Ectodermal cell (in vitro differentiated cells): ENCODE results near the gene C19orf38.
A peak's percentile ranks its signal among the peaks of the same experiment; 100 is the strongest.
"Not testable (repeated sequence)": the region's sequence is repeated elsewhere in the genome, so short reads cannot be mapped to it uniquely, and the experiment has no call there.

ENCODE experiments used
- H3K27ac ChIP-seq: 2 replicates; pipeline ENCODE4 v1.7.0; 2013; ENCODE audit warnings: mild to moderate bottlenecking, low read depth, low read length; ENCODE audit not compliant: insufficient read depth, poor library complexity, severe bottlenecking
- H3K27me3 ChIP-seq: 2 replicates; pipeline ENCODE4 v1.7.0; 2013; ENCODE audit warnings: mild to moderate bottlenecking, low read length; ENCODE audit not compliant: insufficient read depth, control insufficient read depth, poor library complexity, severe bottlenecking
- H3K36me3 ChIP-seq: one replicate; pipeline ENCODE4 v1.7.0; 2013; ENCODE audit warnings: low read length; ENCODE audit not compliant: control insufficient read depth, insufficient read depth
- H3K4me1 ChIP-seq: one replicate; pipeline ENCODE4 v1.7.0; 2013; ENCODE audit warnings: low read length; ENCODE audit not compliant: control insufficient read depth, insufficient read depth
- H3K4me3 ChIP-seq: 2 replicates; pipeline ENCODE4 v1.7.0; 2013; ENCODE audit warnings: low read depth, low read length, control low read depth; ENCODE audit not compliant: insufficient read depth
- H3K9me3 ChIP-seq: 2 replicates; pipeline ENCODE4 v1.7.0; 2013; ENCODE audit warnings: mild to moderate bottlenecking, low read length, moderate library complexity; ENCODE audit not compliant: control insufficient read depth
- WGBS, 2 experiments: methylation state at CpG; one replicate each; pipeline ENCODE4 v1.1.7; 2013; ENCODE audit warnings: missing lambda C conversion rate in 2 of 2; 5-methylcytosine and 5-hydroxymethylcytosine counted together

C19orf38 gene

GRCh38 chr19:10852098-10852800 lies 4.0 kb downstream of the C19orf38 start:
- no peak overlapping the region for H3K4me3 ChIP-seq
- WGBS, 2 experiments, result 82 to 84% methylated on average over 7 of the region's 7 CpGs
- H3K27ac ChIP-seq, result no peak overlapping the region
- no peaks in the 10 kb centered on the region for H3K27me3 ChIP-seq
- no peaks in the 10 kb centered on the region for H3K4me1 ChIP-seq
- no peaks in the 10 kb centered on the region for H3K36me3 ChIP-seq
- H3K9me3 ChIP-seq, result no peaks in the 10 kb centered on the region

- H3K4me1 ChIP-seq, result no peaks in the 10 kb centered on the region
- 85 to 89% methylated on average over 7 of the region's 7 CpGs for WGBS, 2 experiments
Measured at GRCh38 chr19:10852941-10853340, 4.7 kb downstream of the C19orf38 start.

GRCh38 chr19:10854350-10855089 lies 6.3 kb downstream of the C19orf38 start:
- Histone ChIP-seq H3K9me3 (no peaks in the 10 kb centered on the region), H3K27me3 (no peaks in the 10 kb centered on the region), H3K4me1 (no peaks in the 10 kb centered on the region), H3K27ac (no peak overlapping the region), H3K36me3 (no peaks in the 10 kb centered on the region), H3K4me3 (no peak overlapping the region)
- 88 to 90% methylated on average over 7 of the region's 7 CpGs for WGBS, 2 experiments

More at GRCh38 chr19:10852941-10853340, 4.7 kb downstream of the C19orf38 start:
- Histone ChIP-seq H3K9me3 (no peaks in the 10 kb centered on the region), H3K4me3 (no peak overlapping the region), H3K27me3 (no peaks in the 10 kb centered on the region), H3K36me3 (no peaks in the 10 kb centered on the region), H3K27ac (no peak overlapping the region)

GRCh38 chr19:10855879-10856522 lies 7.8 kb downstream of the C19orf38 start:
- 73 to 78% methylated on average over 5 of the region's 5 CpGs for WGBS, 2 experiments
- Histone ChIP-seq H3K9me3 (no peaks in the 10 kb centered on the region), H3K27me3 (no peaks in the 10 kb centered on the region), H3K4me1 (no peaks in the 10 kb centered on the region), H3K27ac (no peak overlapping the region), H3K4me3 (no peak overlapping the region), H3K36me3 (no peaks in the 10 kb centered on the region)

GRCh38 chr19:10856899-10857298 lies 8.7 kb downstream of the C19orf38 start:
- H3K4me1 ChIP-seq, H3K4me3 ChIP-seq, H3K9me3 ChIP-seq, H3K27ac ChIP-seq, H3K36me3 ChIP-seq, H3K27me3 ChIP-seq: not testable (repeated sequence)
- WGBS, 2 experiments, result 89 to 100% methylated on average over 1 of the region's 1 CpG

- Histone ChIP-seq H3K36me3 (no peaks in the 10 kb centered on the region), H3K27me3 (no peaks in the 10 kb centered on the region), H3K4me1 (no peaks in the 10 kb centered on the region), H3K27ac (no peak overlapping the region), H3K9me3 (no peaks in the 10 kb centered on the region), H3K4me3 (no peak overlapping the region)
- WGBS, 2 experiments, result 33 to 46% methylated on average over 3 to 4 of the region's 4 CpGs
Measured at GRCh38 chr19:10858204-10858828, 10.1 kb downstream of the C19orf38 start.

- no peaks in the 10 kb centered on the region for H3K27me3 ChIP-seq
- no peaks in the 10 kb centered on the region for H3K4me1 ChIP-seq
- WGBS, 2 experiments, result 74 to 78% methylated on average over 7 of the region's 7 CpGs
- no peaks in the 10 kb centered on the region for H3K9me3 ChIP-seq
- H3K4me3 ChIP-seq, result no peak overlapping the region
- H3K36me3 ChIP-seq, result no peaks in the 10 kb centered on the region
- H3K27ac ChIP-seq, result no peak overlapping the region
Measured at GRCh38 chr19:10861103-10861651, 13.0 kb downstream of the C19orf38 start.

- H3K27ac ChIP-seq, result no peak overlapping the region
- no peaks in the 10 kb centered on the region for H3K4me1 ChIP-seq
- no peaks in the 10 kb centered on the region for H3K27me3 ChIP-seq
- no peaks in the 10 kb centered on the region for H3K36me3 ChIP-seq
- WGBS, 2 experiments, result 92 to 93% methylated on average over 6 of the region's 6 CpGs
- no peak overlapping the region for H3K4me3 ChIP-seq
- H3K9me3 ChIP-seq, result no peaks in the 10 kb centered on the region
Measured at GRCh38 chr19:10862561-10863106, 14.4 kb downstream of the C19orf38 start.

- Histone ChIP-seq H3K4me3 (no peak overlapping the region), H3K4me1 (no peaks in the 10 kb centered on the region), H3K27ac (peak overlapping the region; percentile 8), H3K36me3 (no peaks in the 10 kb centered on the region), H3K27me3 (no peaks in the 10 kb centered on the region), H3K9me3 (no peaks in the 10 kb centered on the region)
- 77 to 81% methylated on average over 18 of the region's 18 CpGs for WGBS, 2 experiments
Measured at GRCh38 chr19:10863107-10863717, 15.0 kb downstream of the C19orf38 start.
